HCT116 (cell line): ENCODE results near the gene TMCO4.
"Not testable (repeated sequence)": the region's sequence is repeated elsewhere in the genome, so short reads cannot be mapped to it uniquely, and the experiment has no call there.

Source experiments
- EZH2 ChIP-seq: fragments of 200-600 bp; sonication (generic); IDR thresholded peaks from 2 replicates; pipeline ENCODE4 v1.6.1; 2017; ENCODE audit warnings: antibody characterized with exemption, mixed run types
- JUND ChIP-seq: IDR thresholded peaks from 2 replicates; pipeline ENCODE4 v1.6.1; 2012
- POLR2AphosphoS5 ChIP-seq: IDR thresholded peaks from 2 replicates; pipeline ENCODE4 v1.6.1; 2011; ENCODE audit warnings: mild to moderate bottlenecking, low read depth, low read length, moderate library complexity
- YY1 ChIP-seq: IDR thresholded peaks from 2 replicates; pipeline ENCODE4 v1.6.1; 2011; ENCODE audit warnings: low read length, low read depth, moderate library complexity, mild to moderate bottlenecking; ENCODE audit not compliant: insufficient replicate concordance; ENCODE audit errors: extremely low read depth
- TF ChIP-seq, protein P1 (sequence below), 3 experiments: fragments of 200-600 bp in 1 of 3; sonication (generic) in 1 of 3; IDR thresholded peaks in 2 of 3; conservative IDR thresholded peaks in 1 of 3; 2 replicates each; pipeline ENCODE4 v1.5.1; 2012 to 2017; ENCODE audit warnings: low read depth in 2 of 3, low read length in 2 of 3, antibody characterized with exemption in 1 of 3, borderline replicate concordance in 1 of 3, control low read depth in 1 of 3, mild to moderate bottlenecking in 1 of 3, mixed read lengths in 1 of 3, mixed run types in 1 of 3, moderate library complexity in 1 of 3; ENCODE audit not compliant: insufficient read depth in 1 of 3
- TF ChIP-seq, protein P2 (sequence below): IDR thresholded peaks from 2 replicates; pipeline ENCODE4 v1.6.1; 2012; ENCODE audit warnings: low read depth

DNA sequence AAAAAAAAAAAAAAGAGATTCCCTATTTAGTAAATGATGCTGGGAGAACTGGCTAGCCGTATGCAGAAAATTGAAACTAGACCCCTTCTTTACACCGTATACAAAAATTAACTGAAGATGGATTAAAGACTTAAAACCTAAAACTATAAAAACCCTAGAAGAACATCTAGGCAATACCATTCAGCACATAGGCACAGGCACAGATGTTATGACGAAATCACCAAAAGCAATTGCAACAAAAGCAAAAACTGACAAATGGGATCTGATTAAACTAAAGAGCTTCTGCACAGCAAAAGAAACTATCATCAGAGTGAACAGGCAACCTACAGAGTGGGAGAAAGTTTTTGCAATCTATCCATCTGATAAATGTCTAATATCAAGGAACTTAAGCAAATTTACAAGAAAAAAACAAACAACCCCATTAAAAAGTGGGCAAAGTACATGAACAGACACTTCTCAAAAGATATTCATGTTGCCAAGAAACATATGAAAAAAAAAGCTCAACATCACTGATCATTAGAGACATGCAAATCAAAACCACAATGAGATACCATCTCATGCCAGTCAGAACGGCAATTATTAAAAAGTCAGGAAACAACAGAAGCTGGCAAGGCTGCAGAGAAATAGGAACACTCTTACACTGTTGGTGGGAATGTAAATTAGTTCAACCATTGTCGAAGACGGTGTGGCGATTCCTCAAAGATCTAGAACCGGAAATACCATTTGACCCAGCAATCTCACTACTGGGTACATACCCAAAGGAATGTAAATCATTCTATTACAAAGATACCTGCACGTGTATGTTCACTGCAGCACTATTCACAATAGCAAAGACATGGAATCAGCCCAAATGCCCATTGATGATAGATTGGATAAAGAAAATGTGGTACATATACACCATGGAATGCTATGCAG, 9.4 kb downstream of the TMCO4 start:
- TF ChIP-seq, protein P1, sequence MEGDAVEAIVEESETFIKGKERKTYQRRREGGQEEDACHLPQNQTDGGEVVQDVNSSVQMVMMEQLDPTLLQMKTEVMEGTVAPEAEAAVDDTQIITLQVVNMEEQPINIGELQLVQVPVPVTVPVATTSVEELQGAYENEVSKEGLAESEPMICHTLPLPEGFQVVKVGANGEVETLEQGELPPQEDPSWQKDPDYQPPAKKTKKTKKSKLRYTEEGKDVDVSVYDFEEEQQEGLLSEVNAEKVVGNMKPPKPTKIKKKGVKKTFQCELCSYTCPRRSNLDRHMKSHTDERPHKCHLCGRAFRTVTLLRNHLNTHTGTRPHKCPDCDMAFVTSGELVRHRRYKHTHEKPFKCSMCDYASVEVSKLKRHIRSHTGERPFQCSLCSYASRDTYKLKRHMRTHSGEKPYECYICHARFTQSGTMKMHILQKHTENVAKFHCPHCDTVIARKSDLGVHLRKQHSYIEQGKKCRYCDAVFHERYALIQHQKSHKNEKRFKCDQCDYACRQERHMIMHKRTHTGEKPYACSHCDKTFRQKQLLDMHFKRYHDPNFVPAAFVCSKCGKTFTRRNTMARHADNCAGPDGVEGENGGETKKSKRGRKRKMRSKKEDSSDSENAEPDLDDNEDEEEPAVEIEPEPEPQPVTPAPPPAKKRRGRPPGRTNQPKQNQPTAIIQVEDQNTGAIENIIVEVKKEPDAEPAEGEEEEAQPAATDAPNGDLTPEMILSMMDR (IDR thresholded peaks at IDR 0.05 in 2 of 3, conservative IDR thresholded peaks at IDR 0.05 in 1 of 3; ENCODE audit: borderline replicate concordance in 1 of 3, insufficient read depth in 1 of 3, low read depth in 2 of 3, low read length in 2 of 3) = not testable (repeated sequence)
- TF ChIP-seq POLR2AphosphoS5, EZH2, JUND, YY1: not testable (repeated sequence)
- TF ChIP-seq, protein P2, sequence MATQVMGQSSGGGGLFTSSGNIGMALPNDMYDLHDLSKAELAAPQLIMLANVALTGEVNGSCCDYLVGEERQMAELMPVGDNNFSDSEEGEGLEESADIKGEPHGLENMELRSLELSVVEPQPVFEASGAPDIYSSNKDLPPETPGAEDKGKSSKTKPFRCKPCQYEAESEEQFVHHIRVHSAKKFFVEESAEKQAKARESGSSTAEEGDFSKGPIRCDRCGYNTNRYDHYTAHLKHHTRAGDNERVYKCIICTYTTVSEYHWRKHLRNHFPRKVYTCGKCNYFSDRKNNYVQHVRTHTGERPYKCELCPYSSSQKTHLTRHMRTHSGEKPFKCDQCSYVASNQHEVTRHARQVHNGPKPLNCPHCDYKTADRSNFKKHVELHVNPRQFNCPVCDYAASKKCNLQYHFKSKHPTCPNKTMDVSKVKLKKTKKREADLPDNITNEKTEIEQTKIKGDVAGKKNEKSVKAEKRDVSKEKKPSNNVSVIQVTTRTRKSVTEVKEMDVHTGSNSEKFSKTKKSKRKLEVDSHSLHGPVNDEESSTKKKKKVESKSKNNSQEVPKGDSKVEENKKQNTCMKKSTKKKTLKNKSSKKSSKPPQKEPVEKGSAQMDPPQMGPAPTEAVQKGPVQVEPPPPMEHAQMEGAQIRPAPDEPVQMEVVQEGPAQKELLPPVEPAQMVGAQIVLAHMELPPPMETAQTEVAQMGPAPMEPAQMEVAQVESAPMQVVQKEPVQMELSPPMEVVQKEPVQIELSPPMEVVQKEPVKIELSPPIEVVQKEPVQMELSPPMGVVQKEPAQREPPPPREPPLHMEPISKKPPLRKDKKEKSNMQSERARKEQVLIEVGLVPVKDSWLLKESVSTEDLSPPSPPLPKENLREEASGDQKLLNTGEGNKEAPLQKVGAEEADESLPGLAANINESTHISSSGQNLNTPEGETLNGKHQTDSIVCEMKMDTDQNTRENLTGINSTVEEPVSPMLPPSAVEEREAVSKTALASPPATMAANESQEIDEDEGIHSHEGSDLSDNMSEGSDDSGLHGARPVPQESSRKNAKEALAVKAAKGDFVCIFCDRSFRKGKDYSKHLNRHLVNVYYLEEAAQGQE = not testable (repeated sequence)
